Endodermal cell (in vitro differentiated cells): ENCODE measurements around the gene SRGAP1. TPM values are rescaled to one million over a fixed set of nuclear protein-coding genes. Genes with fewer than 3 reads are reported as not detected.

Experiments
- DNase-seq: peaks from one replicate; pipeline ENCODE4 v3.0.0-alpha.2; 2017
- H3K27ac ChIP-seq: 2 replicates; pipeline ENCODE4 v1.5.1; 2013; ENCODE audit warnings: mild to moderate bottlenecking, low read depth, low read length, moderate library complexity
- H3K27me3 ChIP-seq: 2 replicates; pipeline ENCODE4 v1.6.1; 2013; ENCODE audit warnings: mild to moderate bottlenecking, low read length, moderate library complexity; ENCODE audit not compliant: insufficient read depth, control insufficient read depth, poor library complexity, severe bottlenecking
- H3K36me3 ChIP-seq: 2 replicates; pipeline ENCODE4 v1.7.0; 2013; ENCODE audit warnings: mild to moderate bottlenecking, low read length, moderate library complexity; ENCODE audit not compliant: control insufficient read depth, insufficient read depth
- H3K4me1 ChIP-seq: one replicate; pipeline ENCODE4 v1.7.0; 2013; ENCODE audit warnings: low read length; ENCODE audit not compliant: control insufficient read depth, insufficient read depth
- H3K4me3 ChIP-seq: 2 replicates; pipeline ENCODE4 v1.5.1; 2013; ENCODE audit warnings: mild to moderate bottlenecking, low read length, moderate library complexity
- H3K9ac ChIP-seq: 2 replicates; pipeline ENCODE4 v1.6.1; 2013; ENCODE audit warnings: mild to moderate bottlenecking, low read length, moderate library complexity; ENCODE audit not compliant: poor library complexity, severe bottlenecking; ENCODE audit errors: extremely low read depth
- H3K9me3 ChIP-seq: 2 replicates; pipeline ENCODE4 v1.6.1; 2013; ENCODE audit warnings: mild to moderate bottlenecking, low read length, moderate library complexity; ENCODE audit not compliant: control insufficient read depth
- H3K27ac Mint-ChIP-seq: 2 replicates; pipeline ENCODE4 v1.8.0; 2020; ENCODE audit warnings: mixed read lengths
- H3K27me3 Mint-ChIP-seq: 2 replicates; pipeline ENCODE4 v1.8.0; 2021; ENCODE audit warnings: mild to moderate bottlenecking, mixed read lengths; ENCODE audit not compliant: insufficient read depth
- H3K36me3 Mint-ChIP-seq: 2 replicates; pipeline ENCODE4 v1.8.0; 2020; ENCODE audit warnings: low read depth, mixed read lengths
- H3K4me1 Mint-ChIP-seq: 2 replicates; pipeline ENCODE4 v1.8.0; 2020; ENCODE audit warnings: mixed read lengths
- H3K4me3 Mint-ChIP-seq: 2 replicates; pipeline ENCODE4 v1.8.0; 2020; ENCODE audit warnings: mild to moderate bottlenecking, moderate library complexity, mixed read lengths
- H3K9me3 Mint-ChIP-seq: 2 replicates; pipeline ENCODE4 v1.8.0; 2020; ENCODE audit warnings: mild to moderate bottlenecking, mixed read lengths
- WGBS, 2 experiments: methylation state at CpG; one replicate each; pipeline versions ENCODE4 v1.1.5 to v1.1.7; 2013; ENCODE audit warnings: missing lambda C conversion rate in 2 of 2, mixed read lengths in 1 of 2; ENCODE audit not compliant: insufficient coverage in 1 of 2, insufficient read length in 1 of 2; 5-methylcytosine and 5-hydroxymethylcytosine counted together
- total RNA-seq, 2 donors: library from RNA; stranded (reverse); fragmentation: NEBNext Ultra II Directional in 1 of 2; extraction: Animal tissue kit (Norgen Biotek cat#: 25700) in 1 of 2; gene quantifications; 2 replicates in 1 of 2; 3 replicates in 1 of 2; pipeline ENCODE4 v1.2.1, GENCODE V29; 2021
- TF ChIP-seq, protein P1 (sequence below): fragments of 200-600 bp; sonication (generic); conservative IDR thresholded peaks from 2 replicates; pipeline ENCODE4 v1.5.0; 2021; ENCODE audit warnings: antibody characterized with exemption, mild to moderate bottlenecking

The SRGAP1 gene
- total RNA-seq, 2 donors from 2014 or later, result 10.6 to 13.4 TPM

DNA sequence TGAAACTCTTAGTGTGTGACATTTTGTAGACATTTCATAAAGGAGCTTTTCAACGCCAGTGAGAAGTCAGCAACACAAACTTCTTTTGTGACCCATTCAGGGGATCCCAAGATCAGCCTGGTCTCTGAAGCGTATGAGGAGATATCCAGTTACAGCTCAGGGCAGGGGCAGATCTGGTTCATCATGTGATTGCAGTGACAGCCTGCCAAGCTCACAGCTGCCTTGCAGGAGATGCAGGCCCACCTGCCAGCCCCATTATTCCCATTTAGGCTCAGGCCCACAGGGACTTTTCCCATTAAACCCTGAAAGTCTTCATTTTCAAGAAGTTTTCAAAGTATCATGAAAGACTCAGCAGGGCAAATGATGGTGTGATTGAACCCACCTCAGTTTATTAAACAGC is 38.3 kb downstream of the SRGAP1 start:
- H3K4me1 Mint-ChIP-seq, result no peaks in the 10 kb centered on the region
- H3K27ac ChIP-seq, result peak overlapping the region; percentile 78
- TF ChIP-seq, protein P1, sequence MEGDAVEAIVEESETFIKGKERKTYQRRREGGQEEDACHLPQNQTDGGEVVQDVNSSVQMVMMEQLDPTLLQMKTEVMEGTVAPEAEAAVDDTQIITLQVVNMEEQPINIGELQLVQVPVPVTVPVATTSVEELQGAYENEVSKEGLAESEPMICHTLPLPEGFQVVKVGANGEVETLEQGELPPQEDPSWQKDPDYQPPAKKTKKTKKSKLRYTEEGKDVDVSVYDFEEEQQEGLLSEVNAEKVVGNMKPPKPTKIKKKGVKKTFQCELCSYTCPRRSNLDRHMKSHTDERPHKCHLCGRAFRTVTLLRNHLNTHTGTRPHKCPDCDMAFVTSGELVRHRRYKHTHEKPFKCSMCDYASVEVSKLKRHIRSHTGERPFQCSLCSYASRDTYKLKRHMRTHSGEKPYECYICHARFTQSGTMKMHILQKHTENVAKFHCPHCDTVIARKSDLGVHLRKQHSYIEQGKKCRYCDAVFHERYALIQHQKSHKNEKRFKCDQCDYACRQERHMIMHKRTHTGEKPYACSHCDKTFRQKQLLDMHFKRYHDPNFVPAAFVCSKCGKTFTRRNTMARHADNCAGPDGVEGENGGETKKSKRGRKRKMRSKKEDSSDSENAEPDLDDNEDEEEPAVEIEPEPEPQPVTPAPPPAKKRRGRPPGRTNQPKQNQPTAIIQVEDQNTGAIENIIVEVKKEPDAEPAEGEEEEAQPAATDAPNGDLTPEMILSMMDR, result no peak
- no peaks in the 10 kb centered on the region for H3K9me3 Mint-ChIP-seq
- no peaks in the 10 kb centered on the region for H3K4me1 ChIP-seq
- H3K27me3 Mint-ChIP-seq, result no peaks in the 10 kb centered on the region
- no peaks in the 10 kb centered on the region for H3K36me3 ChIP-seq
- H3K9ac ChIP-seq, result no peak overlapping the region
- 58 to 79% methylated on average over 2 of the region's 2 CpGs for WGBS, 2 experiments
- H3K4me3 ChIP-seq, result no peak overlapping the region
- peak; percentile 67 for DNase-seq
- no peak overlapping the region for H3K27ac Mint-ChIP-seq
- peaks cover 8% of the 10 kb centered on the region for H3K36me3 Mint-ChIP-seq
- no peaks in the 10 kb centered on the region for H3K27me3 ChIP-seq
- no peaks in the 10 kb centered on the region for H3K9me3 ChIP-seq
- H3K4me3 Mint-ChIP-seq, result no peak overlapping the region

DNA sequence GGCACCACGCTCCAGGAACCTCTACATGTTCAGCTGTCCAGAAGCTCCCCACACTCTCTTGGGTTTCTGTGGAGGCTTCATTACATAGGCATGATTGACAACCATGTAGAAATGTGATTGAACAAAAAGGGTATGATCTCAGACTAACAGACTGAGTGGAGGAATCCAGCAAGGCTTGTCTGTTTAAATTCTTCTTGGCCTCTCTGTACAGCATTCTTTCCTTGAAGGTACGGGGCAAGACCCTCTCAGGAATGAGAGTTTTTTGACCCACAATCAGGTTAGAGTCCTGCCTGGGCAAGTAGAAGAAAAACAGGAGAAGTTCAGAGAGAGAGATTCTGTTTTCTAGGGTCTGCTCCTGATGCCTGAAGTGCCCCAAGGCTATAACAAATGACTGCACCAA is 40.9 kb downstream of the SRGAP1 start:
- 94% methylated on average over 2 of the region's 2 CpGs for WGBS, 2 experiments
- Mint-ChIP-seq H3K4me3 (no peak overlapping the region), H3K27me3 (no peaks in the 10 kb centered on the region), H3K9me3 (no peaks in the 10 kb centered on the region), H3K27ac (no peak overlapping the region), H3K4me1 (peaks cover 11% of the 10 kb centered on the region), H3K36me3 (peaks cover 6% of the 10 kb centered on the region)
- TF ChIP-seq, protein P1, result no peak
- DNase-seq, result no peak
- no peak overlapping the region for H3K9ac ChIP-seq
- no peaks in the 10 kb centered on the region for H3K9me3 ChIP-seq
- no peak overlapping the region for H3K27ac ChIP-seq
- peaks cover 6% of the 10 kb centered on the region for H3K4me1 ChIP-seq
- no peaks in the 10 kb centered on the region for H3K27me3 ChIP-seq
- no peaks in the 10 kb centered on the region for H3K36me3 ChIP-seq
- no peak overlapping the region for H3K4me3 ChIP-seq

DNA sequence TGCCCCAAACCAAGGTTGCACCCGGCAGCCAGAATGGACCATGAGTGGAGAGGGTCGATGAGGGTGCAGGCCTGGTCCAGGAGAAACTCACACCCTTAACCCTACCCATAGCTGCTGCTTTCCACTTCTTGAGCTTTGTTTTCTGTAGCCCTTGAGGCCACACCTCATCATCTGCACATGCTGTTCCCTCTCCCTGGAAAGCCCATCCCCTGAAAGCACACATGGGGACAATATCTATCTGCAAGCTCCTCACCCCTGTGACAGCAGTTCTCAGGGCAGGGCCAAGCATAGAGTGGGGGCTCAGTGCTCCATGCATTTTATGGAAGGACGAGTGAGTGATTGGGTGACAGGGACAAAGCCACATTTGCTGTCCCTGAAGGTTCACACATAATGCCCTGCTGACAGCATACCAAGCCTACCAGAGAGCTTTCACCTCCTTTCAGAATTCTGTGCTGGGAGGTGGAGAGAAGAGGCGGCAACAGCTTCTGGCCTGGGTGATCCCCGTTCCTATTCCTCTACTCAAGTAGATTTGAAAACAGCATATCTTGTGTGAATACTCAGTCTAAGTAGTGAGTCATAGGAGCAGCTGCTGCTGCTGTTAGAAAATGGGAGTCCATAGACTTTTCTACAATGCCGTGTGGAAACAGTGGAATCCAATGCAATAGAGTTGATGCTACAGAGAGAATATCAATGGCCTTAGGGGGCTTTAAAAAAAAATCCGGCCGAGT is 44.6 kb downstream of the SRGAP1 start:
- 91 to 94% methylated on average over 4 to 8 of the region's 8 CpGs for WGBS, 2 experiments

More for the DNA sequence above, 44.6 kb downstream of the SRGAP1 start:
- Histone ChIP-seq H3K36me3 (no peaks in the 10 kb centered on the region), H3K9me3 (no peaks in the 10 kb centered on the region), H3K4me1 (peaks cover 9% of the 10 kb centered on the region), H3K4me3 (no peak overlapping the region), H3K27ac (no peak overlapping the region), H3K27me3 (no peaks in the 10 kb centered on the region), H3K9ac (no peak overlapping the region)
- no peak overlapping the region for H3K4me3 Mint-ChIP-seq
- no peak for DNase-seq
- H3K36me3 Mint-ChIP-seq, result peaks cover 6% of the 10 kb centered on the region
- TF ChIP-seq, protein P1, result no peak
- H3K4me1 Mint-ChIP-seq, result peaks cover 31% of the 10 kb centered on the region
- no peaks in the 10 kb centered on the region for H3K9me3 Mint-ChIP-seq
- H3K27me3 Mint-ChIP-seq, result no peaks in the 10 kb centered on the region
- peak overlapping the region; percentile 53 for H3K27ac Mint-ChIP-seq
